Measurements from ENCODE around the gene TIAM2.
"Not testable (repeated sequence)": the region's sequence is repeated elsewhere in the genome, so short reads cannot be mapped to it uniquely, and the experiment has no call there.

Gene TIAM2

DNA sequence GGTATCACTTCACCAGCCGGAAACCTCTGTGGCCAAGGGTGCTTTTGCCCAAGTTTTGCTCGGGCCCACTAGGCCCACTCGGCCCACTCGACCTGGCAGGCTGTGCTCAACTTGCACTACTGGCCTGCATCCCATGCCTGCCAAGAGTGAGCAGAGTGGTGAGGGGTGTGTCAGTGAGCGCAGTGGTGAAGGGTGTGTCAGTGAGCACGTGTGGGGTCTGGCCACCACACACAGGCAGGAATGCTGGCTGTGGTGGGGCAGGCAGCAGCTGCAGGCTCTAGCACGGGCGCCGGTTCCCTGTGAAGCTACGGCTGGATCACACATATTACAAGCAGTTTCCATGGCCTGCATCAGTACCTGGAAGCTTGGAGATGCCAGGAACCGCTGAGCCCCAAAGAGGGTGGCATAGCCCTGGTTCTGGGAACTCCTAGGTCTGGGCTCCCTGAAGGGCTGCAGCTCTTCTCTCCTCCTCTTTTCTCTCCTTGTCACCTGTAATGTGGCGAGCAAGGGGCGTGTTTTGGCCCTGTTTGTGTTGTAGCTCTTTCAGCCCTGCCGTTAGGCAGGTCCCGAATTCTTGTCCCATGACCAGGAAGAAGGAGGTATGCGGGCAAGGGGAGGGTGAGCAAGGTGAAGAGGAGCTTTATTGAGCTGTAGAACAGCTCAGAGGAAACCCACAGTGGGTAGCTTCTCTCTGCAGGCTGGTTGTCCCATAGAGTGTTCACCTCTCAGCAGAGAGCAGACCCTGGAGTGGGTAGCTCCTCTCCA is 217.7 kb downstream of the TIAM2 start:
- no peak for DNase-seq

DNA sequence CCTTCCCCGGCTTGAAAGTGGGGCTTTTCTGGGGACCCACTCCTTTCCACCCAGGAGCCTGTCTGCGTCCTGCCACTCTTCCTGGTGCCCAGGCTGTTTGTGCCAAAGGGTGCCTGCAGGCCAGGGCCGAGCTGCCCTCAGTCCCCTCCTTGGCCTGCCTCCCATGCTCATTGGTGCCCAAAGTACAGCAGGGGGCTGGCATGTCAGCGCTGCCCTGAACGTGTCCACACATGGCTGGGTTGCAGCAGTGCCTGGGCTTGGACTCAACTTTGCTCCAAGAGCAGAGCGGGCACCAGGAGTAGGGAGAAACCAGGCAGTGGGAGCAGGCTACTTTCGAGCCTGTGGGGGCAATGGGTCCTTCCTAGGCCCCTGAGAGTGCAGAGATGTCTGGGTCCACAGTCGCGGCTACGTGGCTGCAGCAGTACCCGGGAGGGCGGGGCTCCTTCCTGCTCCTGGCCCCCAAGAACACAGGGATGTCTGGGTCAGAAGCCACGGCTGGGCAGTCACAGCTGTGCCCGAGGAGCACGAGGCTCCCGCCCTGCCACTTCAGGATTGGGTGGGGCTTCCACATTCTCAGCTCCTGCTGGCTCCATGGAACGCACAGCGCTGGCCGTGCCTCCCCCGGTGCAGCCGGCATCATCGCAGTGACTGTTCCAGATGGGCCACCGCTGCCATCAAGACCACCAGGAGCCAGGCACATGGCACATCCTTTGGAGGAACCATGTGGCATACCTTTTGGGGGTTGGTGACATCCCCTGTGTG is 218.7 kb downstream of the TIAM2 start:
- DNase-seq, result no peak

DNA sequence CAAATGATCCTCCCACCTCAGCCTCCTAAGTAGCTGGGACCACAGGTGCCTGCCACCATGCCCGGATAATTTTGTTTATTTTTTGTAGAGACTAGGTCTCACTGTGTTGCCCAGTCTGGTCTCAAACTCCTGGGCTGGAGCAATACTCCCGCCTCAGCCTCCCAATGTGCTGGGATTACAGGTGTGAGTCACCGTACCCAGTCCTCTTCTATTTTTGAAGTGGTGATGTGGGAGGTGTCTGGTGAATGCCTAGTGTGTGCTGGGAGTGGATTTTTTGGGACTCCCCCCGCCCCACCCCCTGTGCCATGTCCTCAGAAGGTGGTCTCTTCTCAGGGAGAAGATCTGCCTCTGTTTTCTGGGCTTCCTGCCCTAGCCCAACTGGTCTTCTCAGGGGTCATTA is 220.8 kb downstream of the TIAM2 start:
- no peak for DNase-seq

DNA sequence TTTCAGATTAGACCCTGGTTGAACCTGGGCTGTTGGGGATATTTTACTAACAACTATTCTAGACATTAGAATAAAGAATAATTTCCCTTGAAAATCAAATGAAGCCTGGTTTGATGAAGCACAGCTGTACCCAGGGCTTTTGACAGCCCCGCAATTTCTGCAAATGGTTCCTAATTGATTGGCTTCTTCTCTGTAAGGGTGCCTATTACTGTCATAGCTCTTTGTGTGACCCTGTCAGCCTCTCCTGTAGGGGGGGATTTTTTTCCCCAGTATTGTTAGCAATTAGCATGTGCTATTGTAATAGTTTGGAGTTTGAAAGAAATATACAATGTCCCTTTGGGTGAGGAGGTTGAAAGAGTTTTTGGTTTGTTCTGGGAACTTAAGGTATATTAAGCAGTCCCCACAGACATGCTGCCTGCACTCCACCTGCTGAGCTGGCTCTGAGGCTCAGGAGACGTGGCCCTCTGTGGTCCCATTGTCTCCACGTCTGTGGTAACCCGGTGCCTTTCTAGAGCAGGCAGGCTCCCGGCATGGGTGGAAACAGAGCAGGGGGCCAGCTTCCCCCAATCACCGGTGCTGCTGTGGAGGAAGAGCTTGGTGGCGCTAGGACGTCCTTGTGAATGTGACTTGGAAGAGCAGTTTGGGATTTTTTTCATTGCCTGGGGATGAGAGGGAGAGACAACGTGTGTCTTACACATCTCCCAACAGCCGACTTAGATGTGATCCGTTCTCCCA is 221.4 kb downstream of the TIAM2 start:
- DNase-seq, result no peak

DNA sequence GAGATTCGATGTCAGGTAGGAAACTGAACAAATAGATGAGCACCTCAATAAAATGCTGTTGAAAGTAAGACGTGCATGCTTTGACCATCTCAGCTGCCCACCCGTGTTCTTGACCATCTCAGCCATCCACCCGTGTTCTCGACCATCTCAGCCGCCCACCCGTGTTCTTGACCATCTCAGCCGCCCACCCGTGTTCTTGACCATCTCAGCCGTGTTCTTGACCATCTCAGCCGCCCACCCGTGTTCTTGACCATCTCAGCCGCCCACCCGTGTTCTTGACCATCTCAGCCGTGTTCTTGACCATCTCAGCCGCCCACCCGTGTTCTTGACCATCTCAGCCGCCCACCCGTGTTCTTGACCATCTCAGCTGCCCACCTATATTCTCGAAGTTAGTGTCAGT is 223.6 kb downstream of the TIAM2 start:
- not testable (repeated sequence) for DNase-seq

DNA sequence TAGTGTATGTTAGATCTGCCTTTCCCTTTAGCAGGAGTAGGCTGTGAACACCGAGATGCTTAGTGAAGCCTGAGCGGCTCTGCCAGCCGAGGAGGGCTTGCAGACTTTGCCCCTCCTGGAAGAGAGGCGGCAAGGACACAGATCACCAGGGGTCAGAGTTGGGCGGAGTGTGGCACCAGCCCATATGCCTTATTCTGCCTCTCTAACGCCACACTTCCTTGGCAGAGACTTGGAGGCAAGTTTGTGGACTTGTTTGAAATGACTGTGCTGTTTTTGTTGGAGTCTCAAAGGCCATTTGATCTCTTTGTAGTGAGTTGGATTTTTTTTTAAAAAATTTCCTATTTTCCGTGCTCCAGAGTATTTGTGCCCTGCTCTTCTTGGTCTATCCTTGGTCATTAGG is 224.2 kb downstream of the TIAM2 start:
- no peak for DNase-seq

DNA sequence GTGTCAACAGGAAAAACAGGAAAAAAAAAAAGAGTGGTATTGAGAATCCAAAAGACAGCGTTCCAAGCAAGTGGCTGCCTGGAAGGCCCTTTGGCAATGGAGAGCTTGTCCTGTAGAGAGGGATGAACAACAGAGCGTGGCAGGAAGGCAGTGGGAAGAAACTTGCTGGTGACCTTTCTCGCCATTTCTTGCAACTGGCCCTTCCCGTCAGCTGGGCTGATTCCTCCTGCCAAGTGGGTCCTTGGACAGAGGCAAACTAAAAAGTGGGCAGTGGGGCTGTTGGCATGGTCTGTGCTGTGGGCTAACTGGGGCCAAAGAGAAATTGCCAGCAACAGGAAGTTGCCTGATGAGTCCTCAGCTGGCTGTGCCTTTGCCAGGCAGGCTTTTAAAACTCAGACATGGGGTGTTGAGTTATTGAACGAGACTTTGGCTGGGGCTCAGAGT is 224.8 kb downstream of the TIAM2 start:
- no peak for DNase-seq

DNA sequence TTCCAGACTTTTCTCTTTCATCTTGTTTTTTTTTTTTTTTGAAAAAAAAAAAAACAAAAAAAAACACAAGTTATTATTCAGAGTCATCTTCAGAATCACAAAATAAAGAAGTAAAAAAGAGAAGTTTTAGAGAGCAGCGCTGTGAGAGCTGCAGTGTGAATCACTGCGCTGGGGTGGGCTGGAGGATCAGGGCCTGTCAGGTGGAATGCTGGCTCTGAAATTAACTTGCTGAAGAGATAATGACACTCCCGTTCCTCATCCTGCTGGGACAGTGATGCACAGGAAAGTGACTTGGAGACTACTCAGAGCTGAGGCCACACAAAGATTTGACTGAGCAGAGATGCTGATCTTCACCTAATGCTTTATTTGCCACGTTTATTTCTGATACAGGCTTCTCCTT is 226.0 kb downstream of the TIAM2 start:
- no peak for DNase-seq

DNA sequence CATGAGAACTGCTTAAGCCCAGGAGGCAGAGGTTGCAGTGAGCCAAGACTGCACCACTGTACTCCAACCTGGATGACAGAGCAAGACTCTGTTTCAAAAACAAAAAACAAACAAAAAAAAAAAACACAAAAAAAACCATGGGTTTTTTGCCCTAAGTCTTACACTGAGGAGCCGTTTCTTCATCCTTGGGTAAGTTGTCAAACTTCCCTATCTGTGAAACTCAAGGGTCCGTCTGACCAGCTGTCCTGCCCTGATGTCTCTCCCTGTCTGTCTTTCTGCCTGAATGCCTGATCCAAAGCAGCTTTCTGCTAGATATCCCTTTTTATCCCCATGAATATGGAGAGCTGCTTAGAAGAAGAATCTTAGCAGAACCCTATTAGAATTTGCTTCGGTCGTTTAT is 227.4 kb downstream of the TIAM2 start:
- DNase-seq, result no peak

DNA sequence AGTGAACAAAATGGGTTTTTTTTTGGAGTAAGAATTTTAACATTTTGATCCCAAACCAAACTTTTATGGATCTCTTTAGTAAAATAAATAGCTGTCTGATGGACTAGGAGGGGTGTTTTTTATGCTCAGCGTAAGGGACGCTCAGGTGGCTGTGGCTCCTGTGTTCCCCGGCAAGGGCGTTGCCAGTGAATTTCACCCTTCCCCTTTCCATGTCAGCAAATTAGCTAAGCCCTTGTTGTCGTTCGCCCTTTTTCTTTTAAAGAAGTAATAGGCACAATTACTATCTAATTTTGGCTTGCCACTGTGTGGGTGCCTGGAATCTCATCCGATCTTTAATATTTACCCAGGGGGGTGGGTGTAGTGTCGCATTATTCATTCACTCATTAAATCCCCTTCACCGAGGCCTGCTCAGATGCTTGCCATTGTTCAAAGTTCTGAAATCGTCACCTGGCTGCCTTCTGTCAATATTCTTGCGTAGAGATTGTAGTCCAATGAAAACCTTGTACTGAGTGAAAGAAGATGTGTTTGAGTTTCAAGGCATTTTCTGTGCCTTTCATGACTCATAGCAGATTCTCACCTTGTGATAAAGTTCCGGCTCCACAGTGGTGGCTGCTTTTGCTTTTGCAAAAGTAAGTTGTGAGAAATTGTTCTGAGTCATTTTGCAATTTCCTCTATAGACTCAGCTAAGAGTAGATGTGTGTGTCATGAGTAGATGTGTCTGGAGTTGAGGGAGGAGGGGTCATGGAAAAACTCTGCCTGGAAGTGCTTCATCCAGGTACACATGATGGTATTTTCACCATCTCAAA is 228.7 kb downstream of the TIAM2 start:
- peak; percentile 23 to 29 for DNase-seq

DNA sequence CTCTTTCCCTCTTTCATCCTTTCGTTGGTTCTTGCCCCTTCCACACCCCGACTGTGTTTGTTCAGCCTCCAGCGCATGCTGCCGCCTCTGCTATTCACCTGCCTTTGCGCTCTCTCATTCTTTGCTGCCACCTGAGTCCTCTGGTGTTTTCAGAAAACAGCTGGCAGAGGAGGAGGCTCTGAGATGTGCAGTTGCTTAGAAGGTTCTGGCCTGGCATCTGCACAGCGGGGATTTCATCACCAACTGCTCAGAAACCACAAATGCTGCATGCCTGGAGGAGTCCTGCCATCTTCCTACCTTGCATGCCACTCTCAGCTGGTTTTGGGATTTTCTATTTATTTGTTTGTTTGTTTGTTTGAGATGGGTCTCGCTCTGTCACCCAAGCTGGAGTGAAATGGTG is 229.5 kb downstream of the TIAM2 start:
- no peak for DNase-seq

DNA sequence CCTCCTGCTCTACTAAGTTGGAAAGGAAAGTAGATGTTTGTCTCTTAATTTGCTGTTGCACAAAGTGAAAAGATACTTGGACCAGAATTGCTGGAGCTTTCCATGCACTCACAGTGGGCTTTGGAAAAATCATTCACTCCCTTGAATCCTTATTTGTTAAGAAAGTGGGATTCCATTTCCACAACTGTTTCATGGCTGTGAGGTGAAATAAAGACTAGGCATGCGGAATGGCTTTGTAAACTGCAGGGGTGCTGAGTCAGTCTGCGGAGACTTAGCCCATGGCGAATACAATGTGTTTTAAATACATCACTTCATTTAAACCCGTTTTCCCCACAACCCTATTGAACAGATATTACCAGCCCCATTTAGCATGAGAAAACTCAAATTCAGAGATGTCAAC is 231.9 kb downstream of the TIAM2 start:
- DNase-seq, result no peak

DNA sequence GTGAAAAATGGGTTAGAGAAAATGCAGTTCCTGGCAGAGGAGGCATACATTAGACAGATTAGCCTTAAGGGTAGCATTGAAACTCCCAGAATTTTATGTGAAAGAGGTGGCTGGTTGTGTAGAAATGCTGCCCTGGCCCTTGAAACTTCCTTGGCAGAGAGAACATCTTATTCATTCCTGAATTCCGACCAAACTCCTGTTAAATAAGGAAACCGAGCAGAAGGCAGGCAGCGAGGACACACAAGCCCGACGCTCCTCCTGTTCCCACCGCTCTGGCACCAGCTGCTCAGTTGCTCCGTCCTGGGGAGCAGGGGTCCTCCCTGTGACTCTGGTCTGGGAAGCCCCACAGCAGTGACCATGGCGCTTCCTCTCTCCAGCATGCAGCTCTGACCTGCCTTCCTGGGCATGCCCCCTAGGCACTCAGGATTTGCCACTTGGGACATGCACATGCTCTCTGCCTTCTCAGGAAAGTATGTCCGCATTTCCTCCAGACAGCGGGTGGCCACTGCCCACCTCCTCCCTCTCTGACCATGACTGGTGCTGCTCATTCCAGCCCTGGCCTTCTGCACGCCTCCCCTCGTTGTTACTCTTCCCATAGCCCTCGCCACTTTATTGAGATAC is 233.5 kb downstream of the TIAM2 start:
- DNase-seq, result no peak

DNA sequence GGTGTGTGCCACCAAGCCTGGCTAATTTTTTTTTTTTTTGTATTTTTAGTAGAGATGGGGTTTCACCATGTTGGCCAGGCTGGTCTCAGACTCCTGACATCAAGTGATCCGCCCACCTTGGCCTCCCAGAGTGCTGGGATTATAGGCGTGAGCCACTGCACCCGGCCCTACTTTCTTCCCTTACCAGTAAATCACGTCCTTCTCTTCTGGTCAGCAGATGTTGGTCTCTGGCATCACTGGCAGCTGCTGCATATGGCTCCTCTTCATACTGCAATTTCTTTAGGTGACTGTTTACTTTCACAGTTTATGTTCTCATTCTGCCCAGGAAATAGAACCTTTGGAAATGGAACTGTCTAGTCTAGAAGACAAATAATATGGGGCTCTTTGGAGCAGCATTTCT is 235.9 kb downstream of the TIAM2 start:
- DNase-seq, result not testable (repeated sequence)

DNA sequence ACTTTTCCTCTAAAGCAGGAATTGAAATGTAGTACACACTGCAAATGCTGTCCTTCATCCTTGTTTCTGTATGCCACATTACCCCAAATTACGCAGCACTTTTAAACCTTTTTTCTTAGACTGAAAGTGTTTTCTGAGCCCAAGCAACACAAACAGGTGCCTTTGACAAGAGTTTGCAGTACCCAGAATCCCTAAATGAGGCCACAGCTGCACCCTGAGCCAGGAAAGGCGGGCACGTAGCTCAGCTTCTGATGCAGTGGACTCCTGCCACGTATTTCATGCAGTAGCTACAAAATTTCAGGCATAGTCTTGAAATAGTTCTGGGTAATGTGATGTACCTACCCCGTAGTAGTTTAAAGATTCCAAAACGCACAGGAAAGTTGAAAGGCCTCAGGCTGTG is 237.7 kb downstream of the TIAM2 start:
- DNase-seq, result no peak

DNA sequence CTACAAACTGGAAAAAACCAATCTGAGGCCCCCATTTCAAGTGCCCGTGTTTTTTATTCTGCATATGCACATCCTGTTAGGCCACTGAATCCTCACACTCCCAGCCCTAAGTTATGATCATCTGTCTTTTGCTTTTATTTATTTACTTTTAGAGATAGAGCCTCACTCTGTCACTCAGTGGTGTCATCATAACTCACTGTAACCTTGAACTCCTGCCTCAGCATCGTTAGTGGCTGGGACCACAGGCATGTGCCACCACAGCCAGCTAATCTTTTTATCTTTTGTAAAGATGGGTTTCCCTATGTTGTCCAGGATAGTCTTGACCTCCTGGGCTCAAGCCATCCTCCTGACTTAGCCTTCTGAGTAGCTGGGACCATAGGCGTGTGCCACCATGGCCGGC is 239.1 kb downstream of the TIAM2 start:
- DNase-seq, result no peak

DNA sequence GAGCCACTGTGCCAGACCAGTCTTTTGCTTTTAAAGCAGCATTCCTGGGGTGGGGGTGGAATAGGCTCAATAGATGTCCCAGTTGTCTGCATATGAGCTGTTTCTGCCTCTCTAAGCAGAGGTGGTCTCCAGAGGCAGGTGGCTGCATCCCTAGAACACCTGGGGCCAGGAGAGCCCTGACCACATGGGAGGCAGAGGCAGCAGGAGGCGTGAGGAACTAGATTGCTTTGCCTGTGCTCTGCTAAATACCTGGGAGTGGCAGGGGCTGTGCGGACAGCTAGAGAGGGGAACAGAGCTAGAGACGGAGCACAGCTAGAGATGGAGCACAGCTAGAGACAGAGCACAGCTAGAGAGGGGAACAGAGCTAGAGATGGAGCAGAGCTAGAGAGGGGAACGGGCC is 239.6 kb downstream of the TIAM2 start:
- DNase-seq, result no peak

DNA sequence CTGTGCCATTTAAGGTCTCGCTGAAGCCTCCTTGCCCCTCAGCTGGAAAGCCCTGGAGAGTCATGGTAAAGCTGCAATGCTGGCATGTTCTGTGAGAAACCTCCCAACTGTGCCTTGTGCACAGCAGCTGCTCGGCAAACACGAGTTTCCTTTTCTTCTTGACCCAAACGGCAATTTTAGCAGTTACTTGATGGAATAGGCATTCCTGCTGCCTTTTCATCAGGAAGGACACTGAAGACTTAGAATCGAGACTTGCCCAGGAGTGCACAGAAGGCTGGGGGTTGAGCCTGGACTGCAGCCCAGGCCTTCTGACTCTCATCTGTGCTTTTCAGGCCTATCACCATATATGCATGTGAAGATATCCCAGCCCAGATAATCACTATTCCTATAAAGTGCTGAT is 240.0 kb downstream of the TIAM2 start:
- no peak for DNase-seq

DNA sequence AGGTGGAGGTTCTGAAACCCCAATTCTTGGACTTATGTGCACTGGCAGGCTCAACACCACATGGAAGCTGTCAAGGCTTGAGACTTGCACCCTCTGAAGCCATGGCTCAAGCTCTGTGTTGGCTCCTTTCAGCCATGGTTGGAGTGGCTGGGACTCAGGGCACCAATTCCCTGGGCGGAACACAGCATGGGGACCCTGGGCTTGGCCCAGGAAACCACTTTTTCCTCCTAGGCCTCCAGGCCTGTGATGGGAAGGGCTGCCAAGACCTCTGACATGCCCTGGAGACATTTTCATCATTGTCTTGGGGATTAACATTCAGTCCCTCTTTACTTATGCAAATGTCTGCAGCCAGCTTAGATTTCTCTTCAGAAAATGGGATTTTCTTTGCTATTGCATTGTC is 242.5 kb downstream of the TIAM2 start:
- DNase-seq, result no peak

DNA sequence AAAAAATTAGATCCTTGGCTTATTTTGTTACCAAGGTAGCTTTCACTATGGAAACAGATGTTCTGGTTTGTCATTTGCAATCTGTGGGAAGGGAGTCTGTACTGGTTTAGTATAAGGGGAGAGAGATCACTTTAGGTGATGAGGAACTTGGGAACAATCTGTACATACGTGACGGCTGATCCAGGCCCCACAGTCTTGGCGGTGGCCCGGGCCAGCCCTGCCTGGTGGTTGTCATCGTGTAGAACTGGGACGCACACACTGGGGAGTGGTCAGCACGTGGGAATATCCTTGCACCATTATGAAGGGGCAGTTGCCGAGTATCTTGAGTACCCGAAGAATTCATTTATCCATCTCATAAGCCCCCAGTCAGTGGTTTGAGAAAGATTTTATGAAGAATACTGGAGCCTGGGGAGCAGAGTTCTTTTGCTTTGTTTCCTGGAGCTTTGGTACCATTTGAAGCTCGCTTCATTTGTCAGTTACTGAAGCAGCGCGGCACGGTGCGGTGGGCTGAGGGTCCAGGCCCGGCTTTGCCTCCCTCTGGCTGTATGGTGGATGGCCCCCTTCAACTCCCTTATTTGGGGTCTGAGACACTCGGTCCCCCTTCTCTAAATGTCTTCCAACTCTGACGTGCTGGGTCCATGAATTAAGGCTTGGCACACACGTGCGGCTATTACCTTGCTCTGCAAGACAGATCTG is 245.9 kb downstream of the TIAM2 start:
- DNase-seq, result no peak

DNA sequence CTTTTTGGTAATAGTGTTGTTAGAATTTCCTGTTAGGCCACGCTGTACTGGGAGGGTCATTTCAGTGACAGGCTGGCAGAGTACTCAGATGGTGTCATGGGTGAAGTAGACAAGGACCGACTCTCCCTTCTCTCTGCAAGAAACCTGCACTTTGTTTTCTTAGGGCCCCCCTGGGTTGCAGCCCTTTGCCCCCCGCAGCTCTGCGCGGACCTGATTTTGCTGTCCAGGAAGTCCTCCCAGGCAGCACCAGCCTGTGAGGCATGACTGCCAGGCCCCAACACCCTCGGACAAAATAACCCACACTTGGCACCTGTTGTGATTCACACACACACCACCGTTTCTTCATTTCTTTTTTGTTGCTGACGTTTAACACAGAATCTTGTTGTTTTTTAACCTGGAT is 246.9 kb downstream of the TIAM2 start:
- no peak for DNase-seq

DNA sequence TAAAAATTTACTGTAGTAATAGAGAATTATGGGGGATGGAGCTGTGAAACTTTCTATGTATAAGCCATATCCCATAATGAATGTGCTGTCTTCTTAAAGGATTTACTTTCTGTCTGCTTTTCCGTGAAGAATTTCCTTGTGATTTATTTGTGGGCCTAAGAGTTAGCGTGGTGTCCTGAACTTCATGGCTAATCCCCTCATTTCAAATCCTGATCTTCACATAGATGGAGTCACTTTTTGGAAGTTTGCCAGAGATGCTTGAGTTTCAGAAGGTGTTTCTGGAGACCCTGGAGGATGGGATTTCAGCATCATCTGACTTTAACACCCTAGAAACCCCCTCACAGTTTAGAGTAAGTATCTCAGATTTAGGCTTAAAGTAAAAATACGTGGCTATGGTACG is 249.3 kb downstream of the TIAM2 start:
- DNase-seq, result no peak

All from stimulated activated CD4-positive, alpha-beta T cell treated with anti-CD3 and anti-CD28 coated beads, Interleukin-2, amount 100 ng/mL, for 48 hours (primary cell).